ENCODE results near the gene MLC1. TPM values are rescaled to one million over a fixed set of nuclear protein-coding genes. Genes with fewer than 3 reads are reported as not detected.

The MLC1 gene
- total RNA-seq, 1 donor from 2014 or later, result not detected

- no peak for TF ChIP-seq CTCF (conservative IDR thresholded peaks at IDR 0.05)
- H3K9me3 Mint-ChIP-seq, result no peaks in the 10 kb centered on the region
- no peak overlapping the region for H3K27ac Mint-ChIP-seq
- no peak for DNase-seq (ENCODE audit: extremely low spot score, unreplicated experiment)
- no peaks in the 10 kb centered on the region for H3K36me3 Mint-ChIP-seq
- H3K27me3 Mint-ChIP-seq, result peaks cover 21% of the 10 kb centered on the region
- H3K4me1 Mint-ChIP-seq (ENCODE audit: unreplicated experiment), result peaks cover 7% of the 10 kb centered on the region
- no peak overlapping the region for H3K4me3 Mint-ChIP-seq
Observed at GRCh38 chr22:50123119-50123518, 37.9 kb upstream of the MLC1 start.

GRCh38 chr22:50121202-50121740, 36.0 kb upstream of the MLC1 start:
- Mint-ChIP-seq H3K4me3 (no peak overlapping the region), H3K9me3 (no peaks in the 10 kb centered on the region), H3K27me3 (peaks cover 16% of the 10 kb centered on the region), H3K27ac (peak overlapping the region; percentile 11), H3K4me1 (ENCODE audit: unreplicated experiment) (peaks cover 7% of the 10 kb centered on the region), H3K36me3 (no peaks in the 10 kb centered on the region)
- no peak for TF ChIP-seq CTCF (conservative IDR thresholded peaks at IDR 0.05)
- no peak for DNase-seq (ENCODE audit: extremely low spot score, unreplicated experiment)

GRCh38 chr22:50119768-50120251, 34.6 kb upstream of the MLC1 start:
- Mint-ChIP-seq H3K27me3 (peaks cover 13% of the 10 kb centered on the region), H3K36me3 (no peaks in the 10 kb centered on the region), H3K4me3 (no peak overlapping the region), H3K9me3 (no peaks in the 10 kb centered on the region), H3K4me1 (ENCODE audit: unreplicated experiment) (peaks cover 9% of the 10 kb centered on the region), H3K27ac (no peak overlapping the region)
- DNase-seq (ENCODE audit: extremely low spot score, unreplicated experiment), result no peak
- TF ChIP-seq CTCF (conservative IDR thresholded peaks at IDR 0.05), result no peak

GRCh38 chr22:50119169-50119767, 34.0 kb upstream of the MLC1 start:
- no peak overlapping the region for H3K27ac Mint-ChIP-seq
- TF ChIP-seq CTCF (conservative IDR thresholded peaks at IDR 0.05), result no peak
- H3K4me1 Mint-ChIP-seq (ENCODE audit: unreplicated experiment), result peaks cover 15% of the 10 kb centered on the region
- H3K4me3 Mint-ChIP-seq, result no peak overlapping the region
- DNase-seq (ENCODE audit: extremely low spot score, unreplicated experiment), result no peak
- H3K9me3 Mint-ChIP-seq, result no peaks in the 10 kb centered on the region
- no peaks in the 10 kb centered on the region for H3K36me3 Mint-ChIP-seq
- peaks cover 13% of the 10 kb centered on the region for H3K27me3 Mint-ChIP-seq

- Mint-ChIP-seq H3K4me3 (peak overlapping the region; percentile 24), H3K27me3 (peaks cover 13% of the 10 kb centered on the region), H3K4me1 (ENCODE audit: unreplicated experiment) (peaks cover 17% of the 10 kb centered on the region), H3K9me3 (no peaks in the 10 kb centered on the region), H3K27ac (peak overlapping the region; percentile 65), H3K36me3 (no peaks in the 10 kb centered on the region)
- no peak for TF ChIP-seq CTCF (conservative IDR thresholded peaks at IDR 0.05)
- no peak for DNase-seq (ENCODE audit: extremely low spot score, unreplicated experiment)
Observed at GRCh38 chr22:50118557-50119168, 33.4 kb upstream of the MLC1 start.

All from type B pancreatic cell (in vitro differentiated cells).